ENCODE measurements around the gene SLC43A2.

The SLC43A2 gene

DNA sequence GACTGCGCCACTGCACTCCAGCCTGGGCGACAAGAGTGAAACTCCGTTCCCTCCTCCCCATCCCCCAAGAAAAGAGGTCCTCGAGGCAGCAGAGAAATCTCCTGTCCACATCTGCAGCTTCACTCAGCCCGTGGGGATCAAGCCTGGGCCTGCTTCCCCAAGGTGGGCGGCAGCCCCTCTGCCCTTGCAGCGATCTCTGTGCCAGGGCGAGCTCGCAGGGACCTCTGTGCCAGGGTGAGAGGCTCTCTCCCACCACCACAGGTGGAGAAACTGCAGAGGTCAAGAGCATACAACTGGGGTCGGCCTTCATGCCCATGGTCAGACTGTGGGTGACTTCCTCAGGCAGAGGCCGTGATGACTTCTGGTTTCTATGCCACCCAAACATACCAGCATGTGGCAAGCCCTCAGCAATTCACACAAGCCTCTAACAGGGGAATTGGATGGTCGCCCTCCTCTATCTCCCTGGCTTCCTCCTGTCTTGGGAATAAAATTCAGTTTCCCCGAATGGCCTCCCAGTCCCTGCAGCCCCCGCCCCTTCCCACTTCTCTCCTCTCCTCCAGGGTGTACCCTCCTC lies 5.5 kb downstream of the SLC43A2 start:
- DNase-seq (ENCODE audit: low spot score): no peak

DNA sequence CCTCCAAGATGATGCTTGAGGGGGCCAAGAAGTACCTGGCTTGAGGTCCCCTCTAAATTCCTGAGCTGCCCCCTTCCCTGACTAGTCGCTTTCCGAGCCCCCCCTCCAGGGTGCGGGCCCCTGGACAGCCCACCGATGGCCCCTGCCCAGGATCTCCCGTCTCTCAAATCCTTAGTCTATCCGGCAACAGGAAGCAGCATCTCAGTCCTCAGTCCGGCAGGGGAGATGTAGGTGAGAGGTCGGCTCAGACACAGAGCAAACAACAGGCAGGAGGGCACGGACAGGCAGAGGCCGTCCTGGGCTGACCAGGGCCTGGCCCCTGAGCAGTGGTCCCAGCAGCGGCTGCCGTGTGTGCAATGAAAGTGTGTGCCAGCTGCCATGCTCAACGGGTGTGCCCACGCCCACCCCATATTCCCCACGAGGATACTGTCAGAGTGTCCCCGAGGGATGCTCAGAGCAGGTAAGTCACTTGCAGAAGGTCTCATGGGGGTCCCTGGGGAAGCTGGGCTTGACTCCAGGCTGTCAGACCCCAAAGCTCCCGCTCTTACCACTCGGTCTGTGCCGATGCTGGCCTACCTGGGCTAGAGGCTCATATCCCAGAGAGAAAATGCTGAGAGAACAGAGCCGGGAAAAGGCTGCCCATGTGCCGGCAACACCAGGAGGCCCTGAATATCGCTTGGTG lies 7.2 kb downstream of the SLC43A2 start:
- no peak for DNase-seq (ENCODE audit: low spot score)

DNA sequence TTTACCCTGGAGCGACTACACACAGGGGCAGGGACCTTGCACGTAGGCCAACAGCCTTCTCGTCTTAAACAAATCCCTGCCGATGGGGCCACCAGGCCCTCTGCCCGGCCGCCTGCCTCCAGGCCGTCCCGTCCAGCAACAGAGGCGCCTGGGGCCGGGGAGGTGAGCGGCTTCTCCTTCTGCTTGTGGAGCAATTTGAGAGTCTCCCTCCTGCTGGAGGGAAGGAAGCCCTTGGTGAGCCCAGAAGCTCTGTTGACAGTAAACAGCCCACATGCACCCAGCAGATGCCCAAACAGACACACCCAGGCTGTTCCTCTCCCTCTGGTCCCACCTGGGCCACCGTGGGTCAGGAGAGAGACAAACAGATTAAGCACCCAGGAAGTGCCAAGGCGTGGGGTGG lies 8.1 kb downstream of the SLC43A2 start:
- DNase-seq (ENCODE audit: low spot score): no peak

DNA sequence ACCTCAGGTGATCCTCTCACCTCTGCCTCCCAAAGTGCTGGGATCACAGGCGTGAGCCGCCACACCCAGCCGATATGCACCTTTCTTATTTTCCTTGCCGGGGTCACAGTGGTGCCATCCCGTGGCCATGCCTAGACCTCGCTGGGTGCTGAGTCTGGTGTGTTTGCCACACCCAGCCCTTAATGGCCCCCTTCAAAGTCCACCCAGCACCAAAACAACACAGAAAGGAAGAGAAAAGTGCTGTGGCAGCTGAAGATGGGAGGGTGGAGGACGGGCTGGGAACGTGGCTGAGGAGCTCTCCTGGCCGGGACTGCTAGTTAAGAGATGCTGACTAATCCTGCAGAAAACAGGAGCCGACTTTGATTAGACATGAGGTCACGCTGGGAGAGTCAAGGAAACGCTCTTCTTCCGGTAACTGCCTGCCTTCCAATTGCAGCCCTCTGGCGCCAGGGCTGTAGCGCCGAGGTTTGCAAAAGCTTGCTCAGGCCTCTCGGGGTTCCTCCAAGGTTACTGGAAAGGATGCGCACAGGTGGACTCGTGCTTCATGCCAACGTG lies 10.9 kb downstream of the SLC43A2 start:
- no peak for DNase-seq (ENCODE audit: low spot score)

- no peak for DNase-seq (ENCODE audit: low spot score)
Measured at GRCh38 chr17:1616101-1616500, 12.5 kb downstream of the SLC43A2 start.

DNA sequence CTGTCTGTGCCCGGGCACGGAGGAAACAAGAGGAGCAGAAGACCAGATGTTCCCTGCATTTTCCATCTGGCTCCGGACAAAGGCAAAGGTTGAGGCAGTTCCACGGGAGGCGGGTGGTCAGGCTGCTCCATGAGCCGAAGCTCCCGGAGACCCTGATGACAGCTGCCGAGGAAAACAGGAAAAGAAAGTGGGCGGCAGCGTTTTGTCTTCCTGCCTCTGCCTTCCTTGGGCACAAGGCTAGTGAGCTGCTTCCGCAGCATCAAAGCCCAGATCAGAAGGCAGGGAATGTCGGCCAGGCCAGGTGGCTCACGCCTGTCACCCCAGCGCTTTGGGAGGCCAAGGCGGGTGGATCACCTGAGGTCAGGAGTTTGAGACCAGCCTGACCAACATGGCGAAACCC lies 16.2 kb downstream of the SLC43A2 start:
- DNase-seq (ENCODE audit: low spot score): no peak

DNA sequence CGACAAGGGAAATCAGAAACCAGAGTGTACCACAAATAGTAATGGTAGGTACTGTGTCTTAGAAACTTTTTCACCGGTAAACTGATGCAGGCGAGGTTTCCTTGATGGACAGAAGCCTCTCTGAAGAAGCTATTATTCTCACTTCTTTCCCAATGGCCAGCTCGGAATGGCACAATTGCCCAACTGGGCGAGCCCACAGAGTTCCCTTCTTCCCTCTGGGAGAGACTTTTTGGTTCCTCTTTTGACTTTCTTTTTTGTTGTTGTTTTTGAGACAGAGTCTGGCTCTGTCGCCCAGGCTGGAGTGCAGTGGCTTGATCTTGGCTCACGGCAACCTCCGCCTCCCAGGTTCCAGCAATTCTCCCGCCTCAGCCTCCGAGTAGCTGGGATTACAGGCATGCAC lies 16.9 kb downstream of the SLC43A2 start:
- DNase-seq (ENCODE audit: low spot score): no peak

DNA sequence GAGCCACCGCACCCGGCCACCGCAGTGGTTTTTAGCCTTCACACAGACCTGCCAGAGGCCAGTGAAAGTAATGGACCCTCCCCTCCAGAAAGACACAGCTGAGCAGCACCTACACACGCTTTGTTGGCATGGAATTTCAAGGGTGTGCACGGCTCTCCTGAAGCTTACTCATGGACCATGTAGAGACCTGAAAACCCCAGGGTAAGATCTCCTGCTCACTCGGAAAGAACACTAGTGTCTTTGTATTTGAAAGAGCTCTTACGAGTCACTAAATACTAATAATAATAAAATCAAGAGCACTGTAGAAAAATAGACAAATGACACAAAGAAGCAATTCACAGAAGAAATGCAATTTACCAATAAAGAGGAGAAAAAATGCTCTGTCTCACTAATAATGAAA lies 20.0 kb downstream of the SLC43A2 start:
- DNase-seq (ENCODE audit: low spot score): no peak

GRCh38 chr17:1607971-1608320 lies 20.7 kb downstream of the SLC43A2 start:
- no peak for DNase-seq (ENCODE audit: low spot score)

DNA sequence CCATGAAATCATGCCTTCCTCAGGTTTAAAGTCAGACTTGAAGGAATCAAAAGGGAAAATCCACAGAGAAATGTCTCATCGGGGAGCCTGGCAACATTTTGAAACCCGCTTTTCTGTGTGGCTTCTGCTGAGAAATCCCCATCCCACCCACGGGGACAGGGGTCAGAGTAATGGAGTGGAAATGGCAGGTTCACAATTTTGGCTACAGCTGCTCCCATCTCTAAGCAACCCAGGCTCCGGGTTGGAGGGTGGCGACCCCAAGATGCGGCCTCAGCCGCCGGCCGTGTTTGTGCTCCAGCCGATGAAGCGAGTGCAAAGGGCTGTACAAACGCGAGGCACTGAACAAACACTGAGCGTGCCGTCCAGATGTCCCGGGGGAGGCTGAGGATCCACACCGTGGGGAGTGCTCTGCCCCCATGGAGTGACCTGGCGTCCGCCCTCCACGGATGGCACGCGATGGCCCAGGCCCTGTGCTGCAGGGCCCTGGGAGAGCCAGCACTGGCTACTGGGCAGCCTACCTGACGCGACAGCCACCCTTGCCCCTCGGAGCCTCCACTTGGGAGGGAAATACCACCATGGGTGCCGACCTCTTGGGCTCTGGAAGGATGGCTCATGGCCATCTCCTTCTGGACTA lies 22.2 kb downstream of the SLC43A2 start:
- DNase-seq (ENCODE audit: low spot score): no peak

DNA sequence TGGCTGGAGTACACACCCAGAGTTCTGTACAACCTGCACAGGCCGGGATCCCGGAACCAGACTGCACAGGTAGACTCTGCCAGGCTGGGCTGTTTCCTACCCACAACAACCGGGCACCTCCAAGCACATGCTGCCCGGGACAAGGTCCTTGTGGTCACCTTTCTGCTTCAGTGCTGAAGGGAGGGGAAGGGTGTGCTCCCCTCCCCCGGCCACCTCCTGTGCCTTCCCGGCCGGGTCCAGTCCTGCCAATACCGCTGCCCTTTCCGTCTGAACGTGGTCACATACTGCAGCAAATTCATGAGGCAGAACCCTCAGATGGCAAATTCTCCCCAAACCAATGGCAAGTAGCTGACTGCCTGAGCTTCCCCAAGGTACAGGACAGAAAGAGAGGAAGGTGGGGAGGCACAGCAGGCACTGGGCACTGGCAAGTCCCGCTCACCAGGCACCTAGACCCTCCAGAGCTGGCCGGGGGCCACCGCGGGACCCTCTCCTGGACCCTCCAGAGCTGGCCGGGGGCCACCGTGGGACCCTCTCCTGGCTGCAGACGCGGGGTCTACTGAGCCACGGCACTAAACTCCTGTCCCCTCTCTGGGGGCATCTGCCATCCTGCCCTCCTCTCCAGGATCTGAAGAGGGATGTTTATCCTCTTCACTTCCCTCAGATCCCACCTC lies 22.8 kb downstream of the SLC43A2 start:
- DNase-seq (ENCODE audit: low spot score): no peak

DNA sequence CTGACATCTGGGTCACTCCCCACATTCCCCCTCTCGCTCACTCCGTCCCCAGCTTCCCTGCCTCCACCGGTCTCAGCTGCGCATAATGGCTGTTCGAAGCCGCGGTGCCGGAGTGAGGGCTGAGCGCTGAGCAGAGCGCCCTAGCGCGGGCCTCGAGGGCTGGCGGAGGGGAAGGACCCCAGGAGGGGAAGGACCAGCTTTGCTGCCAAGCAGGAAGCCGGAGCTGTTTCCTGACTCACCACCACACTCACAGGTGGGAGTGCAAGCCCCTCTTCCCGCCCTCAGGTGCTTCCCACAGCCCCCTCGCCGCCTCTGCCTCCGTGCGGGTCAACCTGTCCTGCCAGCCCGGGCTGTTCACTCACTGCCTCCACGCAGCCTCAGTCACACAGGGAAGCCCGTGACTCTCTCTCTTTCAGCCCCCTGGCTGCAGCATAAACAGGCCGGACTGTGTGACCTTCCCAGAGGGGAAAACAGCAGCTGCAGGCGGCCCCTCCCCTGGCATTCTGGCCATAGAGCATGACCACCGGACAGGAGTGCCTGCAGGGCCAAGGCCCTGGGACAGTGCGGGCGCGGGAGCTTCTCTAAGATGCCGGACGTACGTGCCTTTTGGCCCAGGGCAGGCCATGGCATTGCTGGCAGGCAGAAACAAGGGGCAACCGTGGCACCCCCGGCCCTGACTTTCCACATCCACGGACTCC lies 23.7 kb downstream of the SLC43A2 start:
- no peak for DNase-seq (ENCODE audit: low spot score)

GRCh38 chr17:1601571-1601970 lies 27.1 kb downstream of the SLC43A2 start:
- no peak for DNase-seq (ENCODE audit: low spot score)

DNA sequence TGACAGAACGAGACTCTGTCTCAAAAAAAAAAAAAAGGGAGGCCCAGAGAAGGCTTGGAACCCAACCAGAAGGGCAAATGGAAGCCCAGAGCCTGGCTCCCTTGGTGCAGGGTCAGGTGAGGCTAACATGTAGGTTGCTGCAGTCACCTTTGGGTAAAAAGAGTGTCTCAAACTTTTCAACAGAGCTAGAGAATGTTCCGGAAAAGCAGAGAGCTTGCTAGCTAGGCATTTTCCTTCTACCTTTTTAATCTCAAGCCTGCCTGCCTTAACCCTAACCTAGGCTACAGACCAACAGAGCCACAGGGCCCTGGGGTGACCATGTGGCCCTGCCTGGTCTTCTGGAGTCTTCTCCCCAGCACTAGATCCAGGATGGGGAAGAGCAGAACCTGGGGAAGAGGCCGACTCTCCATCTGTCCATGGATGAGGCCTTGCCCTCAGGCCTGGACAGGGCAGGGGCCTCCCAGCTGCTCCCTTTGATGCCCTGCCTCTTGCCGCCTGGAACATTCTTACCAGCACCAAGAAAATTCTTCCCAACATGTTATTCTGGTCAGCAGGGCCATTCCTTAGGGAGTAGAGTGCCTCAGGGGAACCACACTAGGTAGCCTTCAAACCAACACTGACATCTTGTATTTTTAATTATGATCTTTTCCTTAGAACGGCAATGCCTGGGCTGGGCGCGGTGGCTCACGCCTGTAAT lies 30.1 kb downstream of the SLC43A2 start:
- DNase-seq (ENCODE audit: low spot score): no peak

- DNase-seq (ENCODE audit: low spot score): no peak
Measured at GRCh38 chr17:1597861-1598342, 30.7 kb downstream of the SLC43A2 start.

DNA sequence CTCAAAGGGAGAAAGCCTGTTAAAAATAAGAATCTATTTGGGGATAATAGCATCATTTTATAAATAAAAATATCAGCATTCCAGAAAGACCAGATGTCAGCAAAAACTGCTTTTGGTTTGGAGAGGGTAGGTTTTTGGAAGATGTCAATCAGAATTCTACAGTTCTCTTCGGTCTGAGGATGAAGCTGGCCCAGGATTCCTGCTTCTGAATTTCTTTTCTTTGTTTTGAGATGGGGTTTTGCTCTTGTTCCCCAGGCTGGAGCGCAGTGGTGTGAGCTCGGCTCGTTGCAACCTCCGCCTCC lies 35.1 kb downstream of the SLC43A2 start:
- DNase-seq (ENCODE audit: low spot score): no peak

GRCh38 chr17:1592751-1593629 lies 35.6 kb downstream of the SLC43A2 start:
- no peak for DNase-seq (ENCODE audit: low spot score)

DNA sequence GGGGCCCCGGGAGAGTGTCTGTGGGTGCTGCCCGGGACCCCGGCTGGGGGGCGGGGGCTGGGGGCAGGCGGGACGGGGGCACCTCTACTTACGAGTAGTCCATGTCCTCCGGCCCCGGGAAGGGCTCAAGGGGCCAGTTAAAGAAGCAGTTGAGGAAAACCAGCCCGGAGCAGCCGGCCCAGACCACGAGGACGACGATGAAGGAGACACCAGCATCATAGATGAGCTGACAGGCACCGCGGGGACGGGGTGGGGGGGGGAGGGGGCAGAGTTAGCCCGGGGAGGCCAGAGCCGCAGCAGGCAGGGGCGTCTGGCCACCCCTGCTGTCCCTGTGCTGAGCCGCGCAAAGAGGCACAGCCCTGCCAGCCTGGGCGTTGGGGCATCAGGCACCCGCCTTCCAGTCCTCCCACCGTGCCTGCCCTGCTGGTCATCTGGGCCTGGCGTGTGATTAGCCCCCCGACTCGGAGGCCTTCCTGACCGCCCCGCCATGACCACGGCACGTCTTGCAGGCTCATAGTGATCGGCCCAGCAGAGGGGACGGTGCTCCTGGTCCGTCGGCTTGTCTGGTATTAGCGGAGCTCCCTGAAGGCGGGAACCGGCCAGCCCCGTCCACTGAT lies 37.1 kb downstream of the SLC43A2 start:
- no peak for DNase-seq (ENCODE audit: low spot score)

- DNase-seq (ENCODE audit: low spot score): no peak
Measured at GRCh38 chr17:1590747-1591473, 37.7 kb downstream of the SLC43A2 start.
